NCI-H146 treated with DMSO at 0.1 percent for 48 hours (cell line): Measurements from ENCODE around the gene UQCC2.

Experiments
- DNase-seq: peaks from one replicate; lab custom pipeline; 2025; ENCODE audit not compliant: unreplicated experiment; lab: John Stamatoyannopoulos, UW

The UQCC2 gene

DNA sequence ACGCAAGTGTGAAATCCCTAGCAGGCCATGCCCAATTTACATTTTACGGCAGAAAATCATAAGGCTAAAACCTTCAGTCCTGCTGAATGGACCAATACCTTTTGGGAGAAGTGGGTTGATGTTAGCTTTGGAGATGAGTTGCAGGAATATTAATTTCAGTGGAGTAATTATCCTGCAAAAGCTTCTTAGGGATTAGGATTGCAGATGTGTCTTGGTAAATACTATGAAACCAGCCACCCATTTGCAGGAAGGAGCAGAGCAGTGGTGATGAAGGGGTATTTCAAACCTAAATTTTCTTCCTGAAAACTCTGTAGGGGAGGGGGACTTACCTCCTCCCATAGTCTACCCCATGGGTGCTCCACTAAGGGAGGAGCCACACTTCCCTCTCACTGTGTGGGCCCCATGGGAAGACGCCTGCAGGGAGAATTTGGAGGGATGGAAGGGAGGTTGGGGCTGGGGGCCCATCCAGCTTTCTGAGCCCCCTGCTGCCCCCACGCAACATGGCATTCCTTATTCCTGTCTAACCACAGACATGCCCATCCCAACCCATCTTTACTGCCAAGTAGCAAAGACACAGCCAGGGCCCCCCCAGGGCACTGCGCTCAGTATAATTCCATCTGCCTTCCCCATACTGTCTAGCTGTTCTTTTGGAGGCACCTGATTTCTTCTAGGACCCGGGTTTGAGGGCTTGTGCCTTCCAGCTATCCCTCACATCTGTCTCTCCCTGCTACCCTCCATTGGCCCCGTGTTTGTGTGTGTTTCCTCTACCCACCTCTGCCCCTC is 14.6 kb upstream of the UQCC2 start:
- no peak for DNase-seq

GRCh38 chr6:33725222-33725621 is 13.7 kb upstream of the UQCC2 start:
- no peak for DNase-seq

- no peak for DNase-seq
Observed at GRCh38 chr6:33724102-33725023, 12.9 kb upstream of the UQCC2 start.

DNA sequence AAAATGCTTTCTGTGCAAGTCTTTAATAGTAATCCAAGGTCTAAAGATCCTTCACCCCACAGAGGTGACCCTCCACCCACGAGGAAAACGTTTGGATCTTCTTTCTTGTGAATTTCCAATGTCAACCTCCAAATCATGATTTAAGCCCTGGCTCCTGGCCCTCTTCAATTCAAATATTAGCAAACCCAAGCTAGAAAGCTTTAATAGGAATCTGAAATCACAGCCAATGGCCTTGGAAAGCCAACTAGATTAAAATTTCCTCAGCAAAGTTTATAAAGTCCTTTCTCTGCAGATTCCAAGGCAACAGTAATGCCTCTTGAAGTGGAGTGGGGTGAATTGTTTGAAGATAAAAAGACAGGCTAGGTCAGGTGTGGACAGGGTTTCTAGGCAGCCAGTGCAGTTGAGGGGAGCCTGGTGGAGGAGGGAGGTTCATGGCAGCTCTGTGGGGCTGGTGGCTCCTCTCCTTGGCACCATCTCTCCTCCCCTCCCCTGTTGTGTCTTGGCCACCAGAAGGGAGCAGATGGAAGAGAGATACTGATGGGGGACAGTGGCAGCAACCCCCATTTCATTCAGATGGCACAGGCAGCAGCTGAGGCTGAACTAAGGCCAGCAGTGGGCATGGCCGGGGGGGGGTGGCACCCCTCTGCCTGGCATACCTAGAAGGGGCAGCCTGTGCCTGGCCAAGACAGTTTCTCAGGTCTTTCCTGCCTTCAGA is 12.0 kb upstream of the UQCC2 start:
- no peak for DNase-seq

DNA sequence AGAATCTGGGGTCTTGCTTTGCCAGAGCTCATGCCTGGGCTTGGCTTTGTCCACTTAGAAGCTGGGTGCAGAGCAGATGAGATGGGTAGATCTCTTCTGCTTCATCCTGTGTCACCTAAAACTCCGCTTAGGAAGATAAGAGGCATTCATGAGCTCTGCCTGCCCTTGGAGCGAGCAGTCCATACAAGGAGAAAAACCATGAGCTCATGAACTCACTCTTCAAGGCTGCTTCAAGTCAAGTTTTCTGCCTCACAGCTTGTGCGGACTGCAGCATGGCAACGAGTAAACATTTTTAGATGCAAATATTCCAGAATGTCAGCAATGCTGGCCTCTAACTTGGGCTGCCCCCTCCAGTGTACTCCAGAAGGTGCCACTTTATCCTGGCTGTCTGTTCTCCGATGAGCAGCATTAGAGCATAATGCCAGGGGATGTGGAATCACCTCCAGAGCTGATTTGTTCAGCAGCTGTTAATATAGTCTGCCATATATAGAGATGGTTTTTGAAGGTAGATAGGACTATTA is 10.7 kb upstream of the UQCC2 start:
- no peak for DNase-seq

- DNase-seq = no peak
Observed at GRCh38 chr6:33721508-33721907, 10.0 kb upstream of the UQCC2 start.

DNA sequence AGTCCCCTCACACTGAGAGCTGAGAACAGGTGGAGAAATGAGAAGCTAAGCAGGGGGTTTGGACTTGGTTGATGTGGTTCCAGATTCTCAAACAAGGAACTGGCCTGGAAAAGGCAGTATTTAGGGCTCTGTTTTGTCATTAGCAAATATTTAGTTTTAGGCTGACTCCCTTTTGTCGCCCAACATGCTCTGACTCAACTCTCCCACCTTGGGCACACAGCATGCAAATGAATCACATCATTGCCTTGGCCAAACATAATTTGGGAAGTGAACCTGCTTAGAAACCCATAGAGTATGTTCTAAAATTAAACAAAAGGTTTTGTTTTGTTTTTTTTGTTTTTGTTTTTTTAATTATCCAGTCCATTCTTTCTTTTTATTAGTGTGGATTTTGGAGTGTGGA is 9.5 kb upstream of the UQCC2 start:
- DNase-seq = peak; percentile 18

DNA sequence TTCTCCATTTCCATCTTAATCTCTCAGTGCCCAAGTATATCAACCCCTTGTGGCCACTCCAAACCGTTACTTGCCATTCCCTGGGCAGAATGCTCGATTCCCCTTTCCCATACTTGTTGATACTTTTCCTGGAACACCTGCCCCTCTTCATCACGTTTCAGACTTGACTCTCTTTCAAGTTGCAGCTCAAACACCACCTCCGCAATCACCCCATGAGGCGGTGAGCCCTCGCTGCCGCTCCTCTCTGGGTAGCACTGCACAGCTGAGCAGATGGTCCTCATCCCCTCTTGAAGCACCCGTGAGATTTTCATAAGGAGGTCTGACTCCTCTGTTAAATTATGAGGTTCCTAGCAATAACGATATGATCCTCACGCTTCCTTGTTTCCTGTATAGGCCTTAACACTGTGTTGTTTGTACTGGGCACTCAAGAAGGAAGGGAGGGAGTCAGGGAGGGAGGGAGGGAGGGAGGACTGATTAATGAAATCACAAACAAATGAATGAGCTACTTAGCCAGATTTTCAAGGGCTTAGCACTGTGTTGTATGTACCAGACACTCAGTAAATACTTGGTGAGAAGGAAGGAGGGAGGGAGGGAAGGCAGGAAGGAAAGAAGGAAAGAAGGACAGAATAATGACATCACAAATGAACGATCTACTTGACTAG is 8.0 kb upstream of the UQCC2 start:
- DNase-seq = no peak

DNA sequence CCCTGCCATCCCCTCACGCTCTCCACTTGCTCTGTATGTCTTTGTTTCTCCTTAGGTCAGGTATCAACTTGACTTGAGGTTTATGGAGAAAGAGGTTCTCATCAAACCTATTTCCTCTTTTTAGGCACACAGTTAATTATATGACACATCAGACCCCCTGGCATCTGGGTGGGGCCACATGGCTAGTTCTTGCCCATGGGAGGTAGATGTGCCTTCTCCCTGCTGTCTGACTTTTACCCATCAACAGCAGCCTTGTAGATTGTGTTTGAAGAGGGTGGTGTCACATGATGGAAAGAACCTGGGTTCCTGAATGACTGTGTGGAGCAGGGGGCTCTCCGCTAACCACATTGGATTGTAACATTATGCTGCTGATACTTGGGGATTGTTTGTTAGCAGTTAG is 7.2 kb upstream of the UQCC2 start:
- no peak for DNase-seq

- DNase-seq = no peak
Observed at GRCh38 chr6:33717934-33718455, 6.5 kb upstream of the UQCC2 start.

DNA sequence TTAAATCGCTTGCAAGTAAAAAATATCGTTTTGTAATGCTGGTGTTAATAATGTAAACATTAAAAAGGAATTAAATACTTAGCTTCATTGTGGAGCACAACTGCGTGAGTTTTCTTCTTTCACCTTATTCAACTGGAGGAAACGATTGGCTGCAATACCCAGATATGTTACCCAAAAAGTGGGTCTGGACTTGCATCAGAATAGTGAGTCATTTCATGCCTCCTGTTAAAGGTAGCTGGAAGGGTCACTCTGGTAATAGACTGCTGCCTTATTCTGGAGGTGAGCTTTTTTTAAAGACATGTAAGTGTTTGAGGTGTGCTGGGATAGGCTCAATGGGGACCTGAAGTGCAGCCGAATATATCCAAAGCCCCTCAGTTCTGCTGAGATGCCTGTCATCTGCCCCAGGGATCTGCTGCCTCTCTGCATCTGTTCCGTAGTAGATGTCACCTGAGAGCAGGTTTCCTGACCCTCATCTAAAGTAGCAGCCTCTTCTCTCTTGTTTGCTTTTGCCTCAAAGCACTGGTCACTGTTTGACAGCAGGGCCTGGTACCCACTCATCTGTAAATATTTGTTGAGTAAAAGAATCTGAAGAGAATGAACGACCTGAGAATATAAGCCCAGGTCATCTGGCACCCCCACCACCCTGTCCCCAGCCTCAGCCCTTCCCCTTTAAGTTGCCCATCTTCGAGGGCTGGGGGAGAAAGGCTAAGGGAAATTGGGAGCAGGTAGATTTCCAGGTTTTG is 5.6 kb upstream of the UQCC2 start:
- peak; percentile 59 for DNase-seq

DNA sequence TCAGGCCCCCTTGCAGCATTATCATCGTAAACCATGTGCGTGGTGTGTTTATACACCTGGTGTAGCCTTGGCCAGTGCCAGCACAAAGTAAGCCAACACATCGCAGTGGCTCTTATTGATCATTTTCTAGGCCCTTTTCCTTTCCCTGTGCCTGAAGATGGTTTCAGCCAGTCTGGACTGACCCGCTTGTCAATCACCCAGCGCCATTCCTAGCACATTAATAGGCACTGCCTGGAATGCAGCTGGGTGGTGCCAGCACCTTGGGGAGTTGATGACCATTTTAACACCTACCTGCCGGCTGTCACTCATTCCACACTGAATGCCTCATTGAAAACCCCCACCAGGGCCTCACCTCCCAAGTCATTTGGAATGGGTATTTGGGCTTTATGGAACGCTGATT is 4.9 kb upstream of the UQCC2 start:
- peak; percentile 57 for DNase-seq

DNA sequence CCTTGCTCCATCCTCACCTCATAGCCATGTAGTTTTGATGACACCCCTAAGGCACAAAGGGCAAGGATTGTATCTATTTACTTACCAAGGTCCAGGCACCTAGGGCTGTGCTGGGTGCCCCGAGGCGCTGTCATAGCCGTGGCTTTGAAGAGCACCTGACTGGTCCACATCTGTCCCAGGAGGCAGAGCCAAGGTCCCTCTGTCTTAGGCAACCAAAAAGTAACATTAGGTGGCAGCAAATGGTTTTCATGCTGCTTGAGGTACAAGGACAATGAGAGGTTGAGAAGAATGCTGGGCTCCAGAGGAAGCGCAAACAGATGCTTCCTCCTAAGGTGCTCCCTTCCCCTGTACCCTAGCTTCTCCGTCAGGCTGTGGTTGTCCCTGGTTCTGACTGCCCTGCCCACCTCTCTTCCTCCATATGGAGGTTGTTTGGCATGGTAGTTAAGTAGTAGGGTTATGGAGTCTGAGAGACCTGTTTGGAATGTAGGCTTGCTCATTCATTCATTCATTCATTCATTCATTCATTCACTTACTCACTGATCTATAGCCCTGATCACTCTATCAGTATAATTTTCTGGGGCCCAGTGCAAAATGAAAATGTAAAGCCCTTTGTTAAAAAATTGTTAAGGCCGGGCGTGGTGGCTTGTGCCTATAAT is 3.0 kb upstream of the UQCC2 start:
- no peak for DNase-seq

DNA sequence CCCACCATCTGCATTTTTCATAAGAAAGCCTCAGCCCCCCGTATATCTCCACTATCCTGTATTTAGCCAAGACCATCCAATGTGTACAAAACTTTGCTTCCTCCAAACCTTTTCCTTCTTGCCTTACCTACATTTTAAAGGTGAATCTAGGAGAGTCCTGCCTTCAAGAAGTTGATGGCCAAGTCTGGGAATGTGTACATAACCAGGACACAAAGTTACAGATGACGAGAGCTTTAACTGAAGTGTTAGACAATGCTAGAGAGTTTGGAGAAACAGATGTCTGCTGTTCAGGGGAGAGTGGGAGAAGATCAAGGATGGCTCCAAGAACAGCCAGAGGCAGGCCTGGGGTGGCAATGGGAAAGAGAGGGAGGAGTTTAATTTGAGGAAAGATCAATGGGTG is 2.3 kb upstream of the UQCC2 start:
- DNase-seq = no peak

- DNase-seq = no peak
Observed at GRCh38 chr6:33712914-33713313, 1.4 kb upstream of the UQCC2 start.

GRCh38 chr6:33710296-33711121 is 991 bp downstream of the UQCC2 start:
- no peak for DNase-seq

DNA sequence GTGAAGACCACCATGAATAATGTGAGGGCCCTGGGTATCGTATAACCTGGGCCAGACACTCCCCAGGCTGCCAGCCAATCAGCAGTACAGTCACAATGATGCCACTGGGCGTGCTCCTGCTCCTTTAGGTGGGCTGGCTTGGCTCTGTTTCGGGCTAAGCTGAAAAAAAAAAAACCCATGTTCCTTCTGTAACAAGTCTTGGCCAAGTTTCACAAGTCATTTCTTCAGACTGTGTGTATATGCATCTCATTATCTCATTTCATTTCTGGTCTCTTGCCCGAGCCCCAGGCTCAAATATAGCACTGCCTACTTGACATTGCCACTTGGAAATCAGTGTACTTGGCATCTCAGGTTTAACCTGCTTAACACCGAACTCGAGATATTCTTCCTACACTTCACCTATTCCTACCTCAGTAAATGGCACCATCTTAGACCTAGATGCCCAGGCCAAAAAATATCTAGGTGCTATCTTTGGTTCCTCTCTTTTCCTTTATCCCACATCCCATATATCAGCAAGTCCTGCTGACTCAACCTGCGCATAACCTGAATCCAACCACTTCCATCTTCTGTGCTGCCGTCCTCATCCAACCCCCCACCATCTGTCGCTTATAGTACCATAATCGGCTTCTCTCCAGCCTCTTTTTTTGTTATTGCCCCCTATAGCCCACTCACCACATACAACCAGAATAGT is 1.8 kb downstream of the UQCC2 start:
- no peak for DNase-seq
